Neural cell (in vitro differentiated cells): ENCODE measurements around the gene PTPRT. TPM values are rescaled to one million over a fixed set of nuclear protein-coding genes. Genes with fewer than 3 reads are reported as not detected.

Source experiments
- H2AFZ ChIP-seq: fragments of 200-600, 300-800 bp; sonication (generic), shearing (Covaris generic); 2 replicates; pipeline ENCODE4 v1.6.0; 2014; ENCODE audit warnings: low read depth, mild to moderate bottlenecking, antibody characterized with exemption, low read length, moderate library complexity
- H3F3A ChIP-seq: fragments of 200-600 bp; shearing (Covaris generic); 2 replicates; pipeline ENCODE4 v1.6.1; 2016; ENCODE audit warnings: mild to moderate bottlenecking, moderate library complexity, mixed read lengths, antibody characterized with exemption, low read length; ENCODE audit not compliant: insufficient read depth, poor library complexity, severe bottlenecking
- H3K27ac ChIP-seq: fragments of 200-600, 300-800 bp; sonication (generic), shearing (Covaris generic); 2 replicates; pipeline ENCODE4 v1.5.1; 2014; ENCODE audit warnings: mild to moderate bottlenecking, low read length, moderate library complexity
- H3K27me3 ChIP-seq: fragments of 300-800, 200-600 bp; sonication (generic), shearing (Covaris generic); 2 replicates; pipeline ENCODE4 v1.6.0; 2014; ENCODE audit warnings: mild to moderate bottlenecking, low read depth, low read length, moderate library complexity; ENCODE audit not compliant: insufficient read depth
- H3K36me3 ChIP-seq: fragments of 300-800, 200-600 bp; sonication (generic), shearing (Covaris generic); 2 replicates; pipeline ENCODE4 v1.5.1; 2014; ENCODE audit warnings: mild to moderate bottlenecking, antibody characterized with exemption, low read length, moderate library complexity; ENCODE audit not compliant: insufficient read depth
- H3K4me2 ChIP-seq: fragments of 300-800, 200-600 bp; sonication (generic), shearing (Covaris generic); 2 replicates; pipeline ENCODE4 v1.6.0; 2014; ENCODE audit warnings: mild to moderate bottlenecking, low read length
- H3K4me3 ChIP-seq: fragments of 300-800, 200-600 bp; sonication (generic), shearing (Covaris generic); 2 replicates; pipeline ENCODE4 v1.5.1; 2014; ENCODE audit warnings: mild to moderate bottlenecking, low read length, moderate library complexity
- H3K79me2 ChIP-seq: fragments of 200-600 bp; shearing (Covaris generic); replicated peaks from 2 replicates; pipeline ENCODE4 v1.6.0; 2014; ENCODE audit warnings: mild to moderate bottlenecking, low read length, moderate library complexity; ENCODE audit not compliant: insufficient read depth
- H3K9ac ChIP-seq: fragments of 300-800, 200-600 bp; sonication (generic), shearing (Covaris generic); 2 replicates; pipeline ENCODE4 v1.6.1; 2016; ENCODE audit warnings: mild to moderate bottlenecking, low read length, mixed read lengths
- H3K9me2 ChIP-seq: fragments of 200-600 bp; shearing (Covaris generic); 2 replicates; pipeline ENCODE4 v1.6.1; 2016; ENCODE audit warnings: mild to moderate bottlenecking, low read length, mixed read lengths; ENCODE audit not compliant: insufficient read depth
- H3K9me3 ChIP-seq: fragments of 200-600, 300-800 bp; sonication (generic), shearing (Covaris generic); 2 replicates; pipeline ENCODE4 v1.6.1; 2016; ENCODE audit warnings: mild to moderate bottlenecking, mixed run types, low read length, moderate library complexity, mixed read lengths
- H4K20me1 ChIP-seq: fragments of 200-600 bp; shearing (Covaris generic); 2 replicates; pipeline ENCODE4 v1.6.1; 2016; ENCODE audit warnings: mild to moderate bottlenecking, mixed run types; ENCODE audit not compliant: insufficient read depth
- CTCF ChIP-seq: fragments of 450-650 bp; IDR thresholded peaks from 2 replicates; pipeline ENCODE4 v1.5.1; 2014; ENCODE audit warnings: antibody characterized with exemption, mild to moderate bottlenecking, moderate library complexity; ENCODE audit not compliant: poor library complexity, severe bottlenecking
- EP300 ChIP-seq: fragments of 450-650 bp; conservative IDR thresholded peaks from 2 replicates; pipeline ENCODE4 v1.6.1; 2014; ENCODE audit warnings: antibody characterized with exemption, mild to moderate bottlenecking, moderate library complexity; ENCODE audit not compliant: poor library complexity, severe bottlenecking
- EZH2 ChIP-seq: fragments of 200-600, 300-800 bp; shearing (Covaris generic), sonication (generic); IDR thresholded peaks from 2 replicates; pipeline ENCODE4 v1.6.1; 2014; ENCODE audit warnings: antibody characterized with exemption, low read length, borderline replicate concordance, mild to moderate bottlenecking; ENCODE audit not compliant: insufficient read depth, poor library complexity, severe bottlenecking
- MXI1 ChIP-seq: fragments of 450-650 bp; conservative IDR thresholded peaks from 2 replicates; pipeline ENCODE4 v1.6.1; 2014; ENCODE audit warnings: antibody characterized with exemption, mild to moderate bottlenecking; ENCODE audit not compliant: poor library complexity, severe bottlenecking
- POLR2AphosphoS5 ChIP-seq: IDR thresholded peaks from 2 replicates; pipeline ENCODE4 v1.6.1; 2012
- RAD21 ChIP-seq: fragments of 450-650 bp; conservative IDR thresholded peaks from 2 replicates; pipeline ENCODE4 v1.6.1; 2014; ENCODE audit warnings: antibody characterized with exemption, mild to moderate bottlenecking, moderate library complexity
- SMC3 ChIP-seq: fragments of 450-650 bp; conservative IDR thresholded peaks from 2 replicates; pipeline ENCODE4 v1.6.1; 2014; ENCODE audit warnings: antibody characterized with exemption, mild to moderate bottlenecking, moderate library complexity; ENCODE audit not compliant: poor library complexity
- TAF1 ChIP-seq: IDR thresholded peaks from 2 replicates; pipeline ENCODE4 v1.6.1; 2012; ENCODE audit warnings: low read depth
- polyA plus RNA-seq: library from polyadenylated mRNA; depleted of rRNA; stranded (reverse); fragments of >200 nt; gene quantifications from 2 replicates; pipeline ENCODE4 v1.2.3, GENCODE V29; 2014
- TF ChIP-seq, protein P1 (sequence below): IDR thresholded peaks from 2 replicates; pipeline ENCODE4 v1.6.1; 2012; ENCODE audit warnings: borderline replicate concordance

PTPRT gene
- polyA plus RNA-seq, 1 donor from 2014 or later: 9.2 TPM

GRCh38 chr20:42093041-42093440, 1096.7 kb downstream of the PTPRT start:
- H2AFZ ChIP-seq: no peak overlapping the region

DNA sequence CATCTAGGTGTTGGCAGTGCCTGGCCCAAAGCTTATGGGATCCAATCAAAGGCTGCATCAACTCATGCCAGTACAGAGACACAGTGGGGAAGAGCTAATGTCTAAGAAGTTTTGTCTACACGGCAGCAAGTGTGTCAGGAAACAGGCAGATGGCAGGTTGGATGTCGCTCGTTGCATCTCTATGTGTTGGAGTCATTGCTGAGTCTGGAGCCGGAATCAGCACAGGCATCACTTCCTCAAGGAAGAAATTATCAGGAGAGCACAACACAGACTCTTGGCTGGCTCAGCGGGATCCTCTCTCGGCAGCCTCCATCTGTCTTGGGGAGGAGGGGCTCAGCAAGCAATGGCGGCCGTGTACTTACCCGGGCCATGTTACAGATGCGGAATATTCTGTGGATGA, 1104.3 kb downstream of the PTPRT start:
- Histone ChIP-seq H3F3A (no peaks in the 10 kb centered on the region), H3K4me3 (no peak overlapping the region), H3K27ac (no peak overlapping the region), H3K79me2 (no peaks in the 10 kb centered on the region), H3K9me3 (no peaks in the 10 kb centered on the region), H3K36me3 (no peaks in the 10 kb centered on the region), H3K27me3 (no peaks in the 10 kb centered on the region), H3K4me2 (no peak overlapping the region), H2AFZ (no peak overlapping the region), H4K20me1 (no peaks in the 10 kb centered on the region), H3K9me2 (no peaks in the 10 kb centered on the region), H3K9ac (no peak overlapping the region)
- TF ChIP-seq CTCF (no peak), EP300 (no peak), RAD21 (no peak), EZH2 (no peak), TAF1 (no peak), POLR2AphosphoS5 (no peak)
- TF ChIP-seq, protein P1, sequence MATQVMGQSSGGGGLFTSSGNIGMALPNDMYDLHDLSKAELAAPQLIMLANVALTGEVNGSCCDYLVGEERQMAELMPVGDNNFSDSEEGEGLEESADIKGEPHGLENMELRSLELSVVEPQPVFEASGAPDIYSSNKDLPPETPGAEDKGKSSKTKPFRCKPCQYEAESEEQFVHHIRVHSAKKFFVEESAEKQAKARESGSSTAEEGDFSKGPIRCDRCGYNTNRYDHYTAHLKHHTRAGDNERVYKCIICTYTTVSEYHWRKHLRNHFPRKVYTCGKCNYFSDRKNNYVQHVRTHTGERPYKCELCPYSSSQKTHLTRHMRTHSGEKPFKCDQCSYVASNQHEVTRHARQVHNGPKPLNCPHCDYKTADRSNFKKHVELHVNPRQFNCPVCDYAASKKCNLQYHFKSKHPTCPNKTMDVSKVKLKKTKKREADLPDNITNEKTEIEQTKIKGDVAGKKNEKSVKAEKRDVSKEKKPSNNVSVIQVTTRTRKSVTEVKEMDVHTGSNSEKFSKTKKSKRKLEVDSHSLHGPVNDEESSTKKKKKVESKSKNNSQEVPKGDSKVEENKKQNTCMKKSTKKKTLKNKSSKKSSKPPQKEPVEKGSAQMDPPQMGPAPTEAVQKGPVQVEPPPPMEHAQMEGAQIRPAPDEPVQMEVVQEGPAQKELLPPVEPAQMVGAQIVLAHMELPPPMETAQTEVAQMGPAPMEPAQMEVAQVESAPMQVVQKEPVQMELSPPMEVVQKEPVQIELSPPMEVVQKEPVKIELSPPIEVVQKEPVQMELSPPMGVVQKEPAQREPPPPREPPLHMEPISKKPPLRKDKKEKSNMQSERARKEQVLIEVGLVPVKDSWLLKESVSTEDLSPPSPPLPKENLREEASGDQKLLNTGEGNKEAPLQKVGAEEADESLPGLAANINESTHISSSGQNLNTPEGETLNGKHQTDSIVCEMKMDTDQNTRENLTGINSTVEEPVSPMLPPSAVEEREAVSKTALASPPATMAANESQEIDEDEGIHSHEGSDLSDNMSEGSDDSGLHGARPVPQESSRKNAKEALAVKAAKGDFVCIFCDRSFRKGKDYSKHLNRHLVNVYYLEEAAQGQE: no peak

More at GRCh38 chr20:42093041-42093440, 1096.7 kb downstream of the PTPRT start:
- Histone ChIP-seq H3K9ac (no peak overlapping the region), H3K9me3 (no peaks in the 10 kb centered on the region), H3K36me3 (no peaks in the 10 kb centered on the region), H3K27me3 (no peaks in the 10 kb centered on the region), H4K20me1 (no peaks in the 10 kb centered on the region), H3K9me2 (no peaks in the 10 kb centered on the region), H3K4me2 (no peak overlapping the region), H3K27ac (no peak overlapping the region), H3K4me3 (no peak overlapping the region), H3F3A (no peaks in the 10 kb centered on the region), H3K79me2 (no peaks in the 10 kb centered on the region)
- TF ChIP-seq TAF1 (no peak), MXI1 (no peak), RAD21 (no peak), CTCF (no peak), POLR2AphosphoS5 (no peak), EP300 (no peak), EZH2 (no peak), SMC3 (no peak)
- TF ChIP-seq, protein P1: no peak
